DMS153 (cell line): ENCODE measurements around the gene SAMD11.

Experiments used
- DNase-seq: peaks from one replicate; lab custom pipeline; 2025; lab: John Stamatoyannopoulos, UW

SAMD11 gene

GRCh38 chr1:993379-993995 lies 69.8 kb downstream of the SAMD11 start:
- DNase-seq = no peak
